H1 (cell line): ENCODE data around the gene SLC7A14. TPM values are rescaled to one million over a fixed set of nuclear protein-coding genes. Genes with fewer than 3 reads are reported as not detected.

Experiments
- POU5F1 ChIP-seq: IDR thresholded peaks from 2 replicates; pipeline ENCODE4 v1.6.1; 2011; ENCODE audit warnings: low read depth, mild to moderate bottlenecking, low read length, moderate library complexity
- polyA plus RNA-seq, 7 experiments: library from polyadenylated mRNA; depleted of rRNA in 3 of 7; stranded (reverse) in 5 of 7; unstranded in 2 of 7; fragments of >200 nt in 5 of 7; fragments of 200-250 nt in 2 of 7; gene quantifications; 1 replicate in 5 of 7; 2 replicates in 1 of 7; 4 replicates in 1 of 7; pipeline versions ENCODE4 v1.2.1 to v1.2.3, GENCODE V29; 2011 to 2013; ENCODE audit warnings: missing spikeins in 2 of 7, mixed read lengths in 2 of 7
- total RNA-seq: library from RNA; stranded (reverse); fragmentation: NEBNext Ultra II Directional; extraction: Animal tissue kit (Norgen Biotek cat#: 25700); gene quantifications from 2 replicates; pipeline ENCODE4 v1.2.1, GENCODE V29; 2021
- TF ChIP-seq, protein P1 (sequence below), 3 experiments: IDR thresholded peaks; 1 replicate in 2 of 3; 2 replicates in 1 of 3; pipeline versions ENCODE4 v1.5.1 to v1.6.1; 2011; ENCODE audit warnings: low read length in 3 of 3, mild to moderate bottlenecking in 3 of 3, inconsistent platforms in 2 of 3, low read depth in 1 of 3, moderate library complexity in 1 of 3; ENCODE audit not compliant: insufficient read depth in 1 of 3; ENCODE audit errors: control extremely low read depth in 1 of 3
- TF ChIP-seq, protein P2 (sequence below): IDR thresholded peaks from 2 replicates; pipeline ENCODE4 v1.6.1; 2012; ENCODE audit warnings: inconsistent platforms

The SLC7A14 gene
- total and polyA plus RNA-seq, 2 of the 8 experiments (the other 6 are each of a cell fraction or from before 2014, with no cell fraction given) = 0.21 to 0.95 TPM

DNA sequence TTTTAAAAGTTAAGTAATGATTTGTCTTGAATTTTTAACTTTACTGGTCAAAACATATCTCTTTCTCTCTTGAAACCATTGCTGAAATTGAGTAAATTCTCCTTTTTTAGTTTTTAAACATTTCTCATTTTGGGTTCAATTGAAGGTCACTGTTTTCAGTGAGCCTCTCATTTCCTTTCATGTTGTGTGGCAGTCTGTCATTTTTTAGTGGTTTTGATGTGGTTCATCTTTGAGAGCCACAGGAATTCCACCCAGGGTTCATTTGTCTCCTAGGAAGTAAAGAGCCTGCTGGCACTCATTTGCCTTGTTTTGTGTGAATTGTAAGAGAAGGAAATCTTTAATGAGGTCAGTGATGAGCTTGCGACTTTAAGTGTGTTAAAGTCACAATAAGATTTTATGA lies 156.8 kb downstream of the SLC7A14 start (continued):
- TF ChIP-seq, protein P1, sequence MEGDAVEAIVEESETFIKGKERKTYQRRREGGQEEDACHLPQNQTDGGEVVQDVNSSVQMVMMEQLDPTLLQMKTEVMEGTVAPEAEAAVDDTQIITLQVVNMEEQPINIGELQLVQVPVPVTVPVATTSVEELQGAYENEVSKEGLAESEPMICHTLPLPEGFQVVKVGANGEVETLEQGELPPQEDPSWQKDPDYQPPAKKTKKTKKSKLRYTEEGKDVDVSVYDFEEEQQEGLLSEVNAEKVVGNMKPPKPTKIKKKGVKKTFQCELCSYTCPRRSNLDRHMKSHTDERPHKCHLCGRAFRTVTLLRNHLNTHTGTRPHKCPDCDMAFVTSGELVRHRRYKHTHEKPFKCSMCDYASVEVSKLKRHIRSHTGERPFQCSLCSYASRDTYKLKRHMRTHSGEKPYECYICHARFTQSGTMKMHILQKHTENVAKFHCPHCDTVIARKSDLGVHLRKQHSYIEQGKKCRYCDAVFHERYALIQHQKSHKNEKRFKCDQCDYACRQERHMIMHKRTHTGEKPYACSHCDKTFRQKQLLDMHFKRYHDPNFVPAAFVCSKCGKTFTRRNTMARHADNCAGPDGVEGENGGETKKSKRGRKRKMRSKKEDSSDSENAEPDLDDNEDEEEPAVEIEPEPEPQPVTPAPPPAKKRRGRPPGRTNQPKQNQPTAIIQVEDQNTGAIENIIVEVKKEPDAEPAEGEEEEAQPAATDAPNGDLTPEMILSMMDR (IDR thresholded peaks at IDR 0.05; ENCODE audit: control extremely low read depth in 1 of 3, insufficient read depth in 1 of 3, low read depth in 1 of 3, low read length in 3 of 3) = no peak
- TF ChIP-seq, protein P2, sequence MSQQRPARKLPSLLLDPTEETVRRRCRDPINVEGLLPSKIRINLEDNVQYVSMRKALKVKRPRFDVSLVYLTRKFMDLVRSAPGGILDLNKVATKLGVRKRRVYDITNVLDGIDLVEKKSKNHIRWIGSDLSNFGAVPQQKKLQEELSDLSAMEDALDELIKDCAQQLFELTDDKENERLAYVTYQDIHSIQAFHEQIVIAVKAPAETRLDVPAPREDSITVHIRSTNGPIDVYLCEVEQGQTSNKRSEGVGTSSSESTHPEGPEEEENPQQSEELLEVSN = no peak
- TF ChIP-seq POU5F1 = no peak
